ENCODE measurements around the gene BICD1. TPM values are rescaled to one million over a fixed set of nuclear protein-coding genes. Genes with fewer than 3 reads are reported as not detected.
A peak's percentile ranks its signal among the peaks of the same experiment; 100 is the strongest.
"Not testable (repeated sequence)": the region's sequence is repeated elsewhere in the genome, so short reads cannot be mapped to it uniquely, and the experiment has no call there.

Gene BICD1
- total and polyA plus RNA-seq, 2 of the 13 experiments (the other 11 are each of a cell fraction or from before 2014, with no cell fraction given): 4.5 to 5.2 TPM

DNA sequence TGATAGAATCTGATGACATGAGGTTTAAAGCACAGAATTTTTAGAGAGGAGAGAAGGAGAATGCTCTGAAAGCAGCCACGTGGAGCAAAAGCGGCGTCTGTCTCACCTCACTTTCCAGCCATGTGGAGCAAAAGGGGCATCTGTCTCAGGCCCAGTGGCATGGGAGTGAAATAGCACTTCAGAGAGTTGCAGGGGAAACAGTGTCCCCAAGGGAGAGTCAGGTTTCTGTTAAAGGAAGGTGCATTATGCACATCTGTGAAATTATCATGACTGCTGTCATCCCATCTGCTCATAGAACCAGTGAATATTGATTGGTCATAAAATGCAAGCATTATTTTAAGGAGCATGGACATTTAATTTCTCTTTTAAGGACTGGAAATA, 124.0 kb downstream of the BICD1 start:
- no peaks in the 10 kb centered on the region for H3K79me2 ChIP-seq (ENCODE audit: insufficient read depth, low read length)
- no peak overlapping the region for H3K9ac ChIP-seq (ENCODE audit: insufficient read depth, low read depth, low read length)
- intact Hi-C loops (cut with micrococcal nuclease; ENCODE audit: unreplicated experiment): no loop called here
- BruUV-seq (replicated peaks): no TSS peak
- no peaks in the 10 kb centered on the region for H3K9me3 ChIP-seq (ENCODE audit: low read length)
- no peak overlapping the region for H3K27ac ChIP-seq (ENCODE audit: extremely low read length, insufficient read depth, low read length)
- in situ Hi-C loops (cut with HindIII; ENCODE audit: extremely low pct_ligation_motif_present, low pct_unique_long_range_greater_than_20kb): no loop called here
- DNase-seq (ENCODE audit: low spot score) (no peak), ATAC-seq (no peak), FAIRE-seq (no peak)
- H3K36me3 ChIP-seq (replicated peaks in 1 of 2; ENCODE audit: control insufficient read depth in 1 of 2, insufficient read depth in 2 of 2, low read length in 2 of 2): no peaks in the 10 kb centered on the region
- H3K27me3 ChIP-seq (ENCODE audit: control insufficient read depth in 1 of 2, insufficient read depth in 2 of 2, low read length in 2 of 2): no peaks in the 10 kb centered on the region
- no peaks in the 10 kb centered on the region for H3K4me1 ChIP-seq (ENCODE audit: insufficient read depth, low read length)
- POLR2A ChIA-PET: no interaction called here
- H3K4me3 ChIP-seq (replicated peaks in 1 of 3; ENCODE audit: insufficient read depth in 1 of 3, low read depth in 2 of 3, low read length in 3 of 3): no peak overlapping the region
- TF ChIP-seq TARDBP (CRISPR knock-in tag; IDR thresholded peaks at IDR 0.05) (no peak), ZNF790 (CRISPR knock-in tag; IDR thresholded peaks at IDR 0.05; ENCODE audit: borderline replicate concordance) (no peak)
- no peaks in the 10 kb centered on the region for H4K20me1 ChIP-seq (ENCODE audit: insufficient read depth, low read length)
- CTCF ChIA-PET (ENCODE audit: low intra/inter-chr PET ratio, low total read pairs): no interaction called here
- H2AFZ ChIP-seq (ENCODE audit: low read length): no peak overlapping the region
- 94% methylated on average over 3 of the region's 3 CpGs for WGBS (ENCODE audit: low lambda C conversion rate)
- H3K4me2 ChIP-seq (ENCODE audit: low read depth, low read length): no peak overlapping the region

DNA sequence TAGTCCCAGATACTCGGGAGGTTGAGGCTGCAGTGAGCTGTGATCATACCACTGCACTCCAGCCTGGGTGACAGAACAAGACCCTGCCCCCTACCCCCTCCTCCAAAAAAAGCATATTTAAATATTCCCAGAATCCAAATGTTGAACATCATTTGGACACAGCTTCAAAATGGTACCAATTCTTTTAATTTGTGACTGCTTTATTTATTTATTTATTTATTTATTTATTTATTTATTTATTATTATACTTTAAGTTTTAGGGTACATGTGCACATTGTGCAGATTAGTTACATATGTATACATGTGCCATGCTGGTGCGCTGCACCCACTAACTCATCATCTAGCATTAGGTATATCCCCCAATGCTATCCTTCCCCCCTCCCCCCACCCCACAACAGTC, 124.7 kb downstream of the BICD1 start:
- H3K79me2 ChIP-seq (ENCODE audit: insufficient read depth, low read length); H2AFZ ChIP-seq (ENCODE audit: low read length); DNase-seq (ENCODE audit: low spot score); CTCF ChIA-PET (ENCODE audit: low intra/inter-chr PET ratio, low total read pairs); intact Hi-C loops (cut with micrococcal nuclease; ENCODE audit: unreplicated experiment); H3K27ac ChIP-seq (ENCODE audit: extremely low read length, insufficient read depth, low read length); H3K36me3 ChIP-seq (replicated peaks in 1 of 2; ENCODE audit: control insufficient read depth in 1 of 2, insufficient read depth in 2 of 2, low read length in 2 of 2); H3K4me3 ChIP-seq (replicated peaks in 1 of 3; ENCODE audit: insufficient read depth in 1 of 3, low read depth in 2 of 3, low read length in 3 of 3); H3K9me3 ChIP-seq (ENCODE audit: low read length); in situ Hi-C loops (cut with HindIII; ENCODE audit: extremely low pct_ligation_motif_present, low pct_unique_long_range_greater_than_20kb); ATAC-seq; H3K27me3 ChIP-seq (ENCODE audit: control insufficient read depth in 1 of 2, insufficient read depth in 2 of 2, low read length in 2 of 2); POLR2A ChIA-PET; H3K4me2 ChIP-seq (ENCODE audit: low read depth, low read length); H3K9ac ChIP-seq (ENCODE audit: insufficient read depth, low read depth, low read length); H4K20me1 ChIP-seq (ENCODE audit: insufficient read depth, low read length); H3K4me1 ChIP-seq (ENCODE audit: insufficient read depth, low read length); BruUV-seq (replicated peaks); FAIRE-seq: not testable (repeated sequence)
- 96% methylated on average over 2 of the region's 2 CpGs for WGBS (ENCODE audit: low lambda C conversion rate)

DNA sequence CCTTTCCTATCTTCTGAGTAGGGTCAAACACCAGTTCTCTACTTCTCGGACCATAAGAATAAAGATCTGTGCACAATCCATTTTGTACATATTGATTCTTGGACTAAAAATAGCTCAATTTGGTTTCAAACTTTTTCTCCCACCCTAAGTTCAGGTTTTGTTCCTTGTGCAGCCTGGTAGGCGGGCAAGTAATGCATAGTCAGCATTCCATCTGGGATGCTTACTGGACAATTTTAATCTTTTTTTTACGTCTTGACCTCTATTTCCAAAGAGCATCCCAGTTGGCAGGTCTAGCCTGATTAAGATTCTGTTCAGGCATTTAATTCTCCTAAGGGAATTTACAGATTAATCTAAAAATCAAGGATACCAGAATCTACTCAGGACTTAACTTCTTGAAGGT, 126.9 kb downstream of the BICD1 start:
- Histone ChIP-seq H3K4me3 (replicated peaks in 1 of 3; ENCODE audit: insufficient read depth in 1 of 3, low read depth in 2 of 3, low read length in 3 of 3) (no peak overlapping the region), H3K27me3 (ENCODE audit: control insufficient read depth in 1 of 2, insufficient read depth in 2 of 2, low read length in 2 of 2) (no peaks in the 10 kb centered on the region), H3K36me3 (replicated peaks in 1 of 2; ENCODE audit: control insufficient read depth in 1 of 2, insufficient read depth in 2 of 2, low read length in 2 of 2) (no peaks in the 10 kb centered on the region), H3K79me2 (ENCODE audit: insufficient read depth, low read length) (no peaks in the 10 kb centered on the region), H3K27ac (ENCODE audit: extremely low read length, insufficient read depth, low read length) (no peak overlapping the region), H3K4me2 (ENCODE audit: low read depth, low read length) (no peak overlapping the region), H4K20me1 (ENCODE audit: insufficient read depth, low read length) (no peaks in the 10 kb centered on the region), H3K4me1 (ENCODE audit: insufficient read depth, low read length) (no peaks in the 10 kb centered on the region), H2AFZ (ENCODE audit: low read length) (no peak overlapping the region), H3K9ac (ENCODE audit: insufficient read depth, low read depth, low read length) (no peak overlapping the region), H3K9me3 (ENCODE audit: low read length) (no peaks in the 10 kb centered on the region)
- no TSS peak for BruUV-seq (replicated peaks)
- DNase-seq (ENCODE audit: low spot score) (no peak), ATAC-seq (no peak), FAIRE-seq (no peak)
- no peak for TF ChIP-seq ZSCAN22 (CRISPR knock-in tag; IDR thresholded peaks at IDR 0.05)
- no peak for TF ChIP-seq ZNF782 (CRISPR knock-in tag; IDR thresholded peaks at IDR 0.05; ENCODE audit: borderline replicate concordance)
- TF ChIP-seq MAFF (IDR thresholded peaks at IDR 0.05; ENCODE audit: low read depth, low read length): peak; percentile 95
- no peak for TF ChIP-seq MXD4 (CRISPR knock-in tag; IDR thresholded peaks at IDR 0.05)
- peak; percentile 90 to 95 for TF ChIP-seq MAFK (conservative IDR thresholded peaks at IDR 0.05 in 1 of 2, IDR thresholded peaks at IDR 0.05 in 1 of 2; ENCODE audit: low read length in 2 of 2)
- TF ChIP-seq PLRG1 (conservative IDR thresholded peaks at IDR 0.05): no peak
- TF ChIP-seq ZFP41 (CRISPR knock-in tag; IDR thresholded peaks at IDR 0.05; ENCODE audit: borderline replicate concordance): no peak
- TF ChIP-seq ZSCAN25 (CRISPR knock-in tag; IDR thresholded peaks at IDR 0.05): no peak
- TF ChIP-seq ZNF431 (CRISPR knock-in tag; IDR thresholded peaks at IDR 0.05; ENCODE audit: borderline replicate concordance, low read depth): no peak
- TF ChIP-seq, protein P1, sequence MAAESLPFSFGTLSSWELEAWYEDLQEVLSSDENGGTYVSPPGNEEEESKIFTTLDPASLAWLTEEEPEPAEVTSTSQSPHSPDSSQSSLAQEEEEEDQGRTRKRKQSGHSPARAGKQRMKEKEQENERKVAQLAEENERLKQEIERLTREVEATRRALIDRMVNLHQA (CRISPR knock-in tag; IDR thresholded peaks at IDR 0.05): no peak
- TF ChIP-seq PRPF4 (IDR thresholded peaks at IDR 0.05; ENCODE audit: low read depth, low read length, poor library complexity, severe bottlenecking): no peak
- no peak for TF ChIP-seq FLYWCH1 (CRISPR knock-in tag; IDR thresholded peaks at IDR 0.05)
- in situ Hi-C loops (cut with HindIII; ENCODE audit: extremely low pct_ligation_motif_present, low pct_unique_long_range_greater_than_20kb): no loop called here
- intact Hi-C loops (cut with micrococcal nuclease; ENCODE audit: unreplicated experiment): no loop called here
- WGBS (ENCODE audit: low lambda C conversion rate): 94% methylated on average over 3 of the region's 3 CpGs
- POLR2A ChIA-PET: no interaction called here
- CTCF ChIA-PET (ENCODE audit: low intra/inter-chr PET ratio, low total read pairs): no interaction called here

All from HepG2 (cell line).